22Rv1 (cell line): ENCODE measurements around the gene SPG7.

Experiments used
- CTCF ChIP-seq: fragments of 450-650 bp; IDR thresholded peaks from 2 replicates; pipeline ENCODE4 v1.5.1; 2017; ENCODE audit warnings: mild to moderate bottlenecking
- ZFX ChIP-seq: fragments of 450-650 bp; IDR thresholded peaks from 2 replicates; pipeline ENCODE4 v1.6.1; 2017; ENCODE audit warnings: antibody characterized with exemption, borderline replicate concordance

GRCh38 chr16:89561884-89562599 is 53.8 kb downstream of the SPG7 start:
- no peak for TF ChIP-seq CTCF
- no peak for TF ChIP-seq ZFX
